CD14-positive monocyte (primary cell): ENCODE results near the gene UGCG. TPM values are rescaled to one million over a fixed set of nuclear protein-coding genes. Genes with fewer than 3 reads are reported as not detected.
A peak's percentile ranks its signal among the peaks of the same experiment; 100 is the strongest.

Experiments used
- DNase-seq, 3 donors: peaks; one replicate each; pipeline ENCODE4 v3.0.0-alpha.2; 2011 to 2022
- H2AFZ ChIP-seq: 2 replicates; pipeline ENCODE4 v1.6.0; 2012; ENCODE audit warnings: mild to moderate bottlenecking, low read depth, low read length, inconsistent platforms; ENCODE audit not compliant: insufficient read depth, poor library complexity, severe bottlenecking
- H3K27ac ChIP-seq, 2 donors: 1 replicate in 1 of 2; 2 replicates in 1 of 2; pipeline ENCODE4 v1.5.1; 2012 to 2013; ENCODE audit warnings: low read length in 2 of 2, control low read depth in 1 of 2, inconsistent platforms in 1 of 2, low read depth in 1 of 2, mild to moderate bottlenecking in 1 of 2
- H3K27me3 ChIP-seq, 2 donors: one replicate each; pipeline versions ENCODE4 v1.6.0 to v1.6.1; 2011 to 2013; ENCODE audit warnings: low read length in 2 of 2; ENCODE audit not compliant: control insufficient read depth in 2 of 2, insufficient read depth in 2 of 2
- H3K36me3 ChIP-seq, 2 donors: replicated peaks in 1 of 2; 1 replicate in 1 of 2; 2 replicates in 1 of 2; pipeline versions ENCODE4 v1.5.1 to v1.6.1; 2012 to 2013; ENCODE audit warnings: low read length in 2 of 2, control low read depth in 1 of 2, inconsistent platforms in 1 of 2, mild to moderate bottlenecking in 1 of 2; ENCODE audit not compliant: insufficient read depth in 2 of 2, control insufficient read depth in 1 of 2
- H3K4me1 ChIP-seq, 2 donors: 1 replicate in 1 of 2; 2 replicates in 1 of 2; pipeline versions ENCODE4 v1.5.1 to v1.6.1; 2012 to 2013; ENCODE audit warnings: low read length in 2 of 2, control low read depth in 1 of 2, inconsistent platforms in 1 of 2, mild to moderate bottlenecking in 1 of 2, moderate library complexity in 1 of 2; ENCODE audit not compliant: insufficient read depth in 2 of 2, control insufficient read depth in 1 of 2
- H3K4me2 ChIP-seq: replicated peaks from 2 replicates; pipeline ENCODE3; 2012; ENCODE audit warnings: low read length, moderate library complexity, mild to moderate bottlenecking; ENCODE audit not compliant: poor library complexity, severe bottlenecking; ENCODE audit errors: extremely low read depth
- H3K4me3 ChIP-seq, 3 experiments: fragments of 200-600 bp in 1 of 3; sonication (generic) in 1 of 3; replicated peaks in 1 of 3; 1 replicate in 2 of 3; 2 replicates in 1 of 3; pipeline ENCODE4 v1.5.1; 2011 to 2013; ENCODE audit warnings: low read length in 3 of 3, mild to moderate bottlenecking in 3 of 3, control low read depth in 2 of 3, low read depth in 2 of 3, inconsistent platforms in 1 of 3, moderate library complexity in 1 of 3
- H3K79me2 ChIP-seq: 2 replicates; pipeline ENCODE4 v1.6.0; 2012; ENCODE audit warnings: mild to moderate bottlenecking, control low read depth, inconsistent platforms, low read length, moderate library complexity; ENCODE audit not compliant: insufficient read depth
- H3K9ac ChIP-seq: 2 replicates; pipeline ENCODE4 v1.6.0; 2017; ENCODE audit warnings: low read length, mild to moderate bottlenecking; ENCODE audit not compliant: insufficient read depth, poor library complexity, severe bottlenecking
- H3K9me3 ChIP-seq, 2 donors: replicated peaks in 1 of 2; 1 replicate in 1 of 2; 2 replicates in 1 of 2; pipeline versions ENCODE4 v1.5.1 to v1.6.1; 2012 to 2013; ENCODE audit warnings: low read length in 2 of 2, control low read depth in 1 of 2; ENCODE audit not compliant: control insufficient read depth in 1 of 2, insufficient read depth in 1 of 2
- H4K20me1 ChIP-seq: 2 replicates; pipeline ENCODE4 v1.6.0; 2012; ENCODE audit warnings: mild to moderate bottlenecking, low read length, control low read depth, moderate library complexity; ENCODE audit not compliant: insufficient read depth
- H3K27ac Mint-ChIP-seq, 7 donors: one replicate each; pipeline ENCODE4 v1.8.0; 2020; ENCODE audit warnings: mild to moderate bottlenecking in 7 of 7, mixed read lengths in 7 of 7, moderate library complexity in 6 of 7, inconsistent platforms in 2 of 7
- H3K27me3 Mint-ChIP-seq, 3 donors: one replicate each; pipeline ENCODE4 v1.8.0; 2021 to 2022; ENCODE audit warnings: low read depth in 3 of 3, mild to moderate bottlenecking in 3 of 3, mixed read lengths in 3 of 3, moderate library complexity in 3 of 3, inconsistent platforms in 1 of 3
- H3K36me3 Mint-ChIP-seq, 2 donors: one replicate each; pipeline ENCODE4 v1.8.0; 2020; ENCODE audit warnings: mixed read lengths in 2 of 2, inconsistent platforms in 1 of 2, mild to moderate bottlenecking in 1 of 2
- H3K4me1 Mint-ChIP-seq: one replicate; pipeline ENCODE4 v1.8.0; 2020; ENCODE audit warnings: mild to moderate bottlenecking, mixed read lengths
- H3K4me3 Mint-ChIP-seq, 2 donors: one replicate each; pipeline ENCODE4 v1.8.0; 2020; ENCODE audit warnings: mild to moderate bottlenecking in 2 of 2, mixed read lengths in 2 of 2, moderate library complexity in 1 of 2
- H3K9me3 Mint-ChIP-seq, 7 donors: one replicate each; pipeline ENCODE4 v1.8.0; 2020 to 2022; ENCODE audit warnings: mixed read lengths in 7 of 7, mild to moderate bottlenecking in 6 of 7, moderate library complexity in 6 of 7, inconsistent platforms in 2 of 7
- WGBS: methylation state at CpG from one replicate; pipeline ENCODE4 v1.1.5; 2013; ENCODE audit warnings: missing lambda C conversion rate; ENCODE audit not compliant: insufficient coverage; 5-methylcytosine and 5-hydroxymethylcytosine counted together
- intact Hi-C, 2 donors: fragments of 100-400 bp; cut with micrococcal nuclease; formaldehyde crosslinking; loops; one replicate each; pipeline versions ENCODE4 v1.15.0 to v1.15.1; 2023
- polyA plus RNA-seq, 3 donors: library from polyadenylated mRNA; depleted of rRNA in 1 of 3; unstranded in 2 of 3; stranded (reverse) in 1 of 3; fragments of 300-500 nt in 2 of 3; fragments of >200 nt in 1 of 3; fragmentation: Illumina TruSeq in 2 of 3; gene quantifications; 1 replicate in 2 of 3; 2 replicates in 1 of 3; pipeline ENCODE4 v1.2.3, GENCODE V29; 2012 to 2021
- TF ChIP-seq, protein P1 (sequence below): fragments of 200-600 bp; IDR thresholded peaks from one replicate; pipeline ENCODE4 v1.8.0; 2022; ENCODE audit warnings: antibody characterized with exemption, mild to moderate bottlenecking

The UGCG gene
- polyA plus RNA-seq, 3 donors = 2.7 to 7.9 (median 4.1) TPM

- H2AFZ ChIP-seq = no peak overlapping the region
- H4K20me1 ChIP-seq = peaks cover 94% of the 10 kb centered on the region
- H3K36me3 ChIP-seq = no peaks in the 10 kb centered on the region
- no peaks in the 10 kb centered on the region for H3K9me3 ChIP-seq
- peaks cover 13% of the 10 kb centered on the region for H3K4me1 Mint-ChIP-seq
- no peak overlapping the region for H3K4me2 ChIP-seq
- TF ChIP-seq, protein P1, sequence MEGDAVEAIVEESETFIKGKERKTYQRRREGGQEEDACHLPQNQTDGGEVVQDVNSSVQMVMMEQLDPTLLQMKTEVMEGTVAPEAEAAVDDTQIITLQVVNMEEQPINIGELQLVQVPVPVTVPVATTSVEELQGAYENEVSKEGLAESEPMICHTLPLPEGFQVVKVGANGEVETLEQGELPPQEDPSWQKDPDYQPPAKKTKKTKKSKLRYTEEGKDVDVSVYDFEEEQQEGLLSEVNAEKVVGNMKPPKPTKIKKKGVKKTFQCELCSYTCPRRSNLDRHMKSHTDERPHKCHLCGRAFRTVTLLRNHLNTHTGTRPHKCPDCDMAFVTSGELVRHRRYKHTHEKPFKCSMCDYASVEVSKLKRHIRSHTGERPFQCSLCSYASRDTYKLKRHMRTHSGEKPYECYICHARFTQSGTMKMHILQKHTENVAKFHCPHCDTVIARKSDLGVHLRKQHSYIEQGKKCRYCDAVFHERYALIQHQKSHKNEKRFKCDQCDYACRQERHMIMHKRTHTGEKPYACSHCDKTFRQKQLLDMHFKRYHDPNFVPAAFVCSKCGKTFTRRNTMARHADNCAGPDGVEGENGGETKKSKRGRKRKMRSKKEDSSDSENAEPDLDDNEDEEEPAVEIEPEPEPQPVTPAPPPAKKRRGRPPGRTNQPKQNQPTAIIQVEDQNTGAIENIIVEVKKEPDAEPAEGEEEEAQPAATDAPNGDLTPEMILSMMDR = no peak
- H3K27me3 Mint-ChIP-seq = peaks cover 0 to 4% (median 0%) of the 10 kb centered on the region in 3 donors
- H3K9ac ChIP-seq = no peak overlapping the region
- H3K36me3 Mint-ChIP-seq = peaks cover 0 to 5% of the 10 kb centered on the region in 2 donors
- H3K79me2 ChIP-seq = peaks cover 96% of the 10 kb centered on the region
- peak overlapping the region in 2 of 7 donors; percentile 12 to 61 for H3K27ac Mint-ChIP-seq
- intact Hi-C loops = loop anchor here in 1 of 2 donors (5.0 kb wide), 1 partner anchor 33 kb away; no protein-coding TSS in a partner anchor
- H3K4me3 Mint-ChIP-seq = no peak overlapping the region
- H3K9me3 Mint-ChIP-seq = no peaks in the 10 kb centered on the region
- no peak overlapping the region for H3K27ac ChIP-seq
- DNase-seq = no peak
- no peak overlapping the region for H3K4me3 ChIP-seq
- WGBS = 100% methylated on average over 2 of the region's 2 CpGs
- H3K27me3 ChIP-seq = no peaks in the 10 kb centered on the region
- H3K4me1 ChIP-seq = peaks cover 0 to 5% of the 10 kb centered on the region in 2 donors
Observed at GRCh38 chr9:111904026-111904425, 7.4 kb downstream of the UGCG start.

- Histone ChIP-seq H3K27me3 (no peaks in the 10 kb centered on the region), H2AFZ (no peak overlapping the region), H3K36me3 (no peaks in the 10 kb centered on the region), H3K4me3 (no peak overlapping the region), H3K4me2 (no peak overlapping the region), H4K20me1 (peaks cover 97% of the 10 kb centered on the region), H3K9me3 (no peaks in the 10 kb centered on the region), H3K4me1 (peaks cover 0 to 11% of the 10 kb centered on the region in 2 donors), H3K27ac (no peak overlapping the region), H3K9ac (no peak overlapping the region), H3K79me2 (peaks cover 96% of the 10 kb centered on the region)
- DNase-seq = no peak
- TF ChIP-seq, protein P1 = no peak
- Mint-ChIP-seq H3K9me3 (no peaks in the 10 kb centered on the region), H3K27ac (no peak overlapping the region), H3K36me3 (peaks cover 0 to 5% of the 10 kb centered on the region in 2 donors), H3K4me1 (peaks cover 16% of the 10 kb centered on the region), H3K4me3 (no peak overlapping the region), H3K27me3 (peaks cover 0 to 4% (median 0%) of the 10 kb centered on the region in 3 donors)
- intact Hi-C loops = loop anchor here in 1 of 2 donors (5.0 kb wide), 1 partner anchor 32 kb away; no protein-coding TSS in a partner anchor
- WGBS = 100% methylated on average over 4 of the region's 5 CpGs
Observed at GRCh38 chr9:111904891-111905291, 8.3 kb downstream of the UGCG start.
